Measurements from ENCODE around the gene TDRD7.

- no peak for TF ChIP-seq LEF1 (IDR thresholded peaks at IDR 0.05; ENCODE audit: borderline replicate concordance)
- no peak for TF ChIP-seq SUZ12 (IDR thresholded peaks at IDR 0.05)
- TF ChIP-seq BHLHE40 (IDR thresholded peaks at IDR 0.05; ENCODE audit: borderline replicate concordance) = no peak
- TF ChIP-seq ARNT (IDR thresholded peaks at IDR 0.05) = no peak
- no peak for TF ChIP-seq SP1 (IDR thresholded peaks at IDR 0.05)
- no peak for TF ChIP-seq FOXM1 (IDR thresholded peaks at IDR 0.05; ENCODE audit: borderline replicate concordance)
These were observed 12.7 kb upstream of the TDRD7 start for GRCh38 chr9:97398999-97399758.
